Measurements from ENCODE around the gene PSMC2.

GRCh38 chr7:103379270-103379975 lies 32.0 kb downstream of the PSMC2 start:
- TF ChIP-seq CTCF (IDR thresholded peaks at IDR 0.05) (no peak), POLR2A (IDR thresholded peaks at IDR 0.05) (no peak)

Data from heart left ventricle (tissue), 13 donors.